Measurements from ENCODE around the gene PLXND1. TPM values are rescaled to one million over a fixed set of nuclear protein-coding genes. Genes with fewer than 3 reads are reported as not detected.
"Not testable (repeated sequence)": the region's sequence is repeated elsewhere in the genome, so short reads cannot be mapped to it uniquely, and the experiment has no call there.

Gene PLXND1
- polyA plus RNA-seq, 4 donors, result 120 to 148 (median 124) TPM

DNA sequence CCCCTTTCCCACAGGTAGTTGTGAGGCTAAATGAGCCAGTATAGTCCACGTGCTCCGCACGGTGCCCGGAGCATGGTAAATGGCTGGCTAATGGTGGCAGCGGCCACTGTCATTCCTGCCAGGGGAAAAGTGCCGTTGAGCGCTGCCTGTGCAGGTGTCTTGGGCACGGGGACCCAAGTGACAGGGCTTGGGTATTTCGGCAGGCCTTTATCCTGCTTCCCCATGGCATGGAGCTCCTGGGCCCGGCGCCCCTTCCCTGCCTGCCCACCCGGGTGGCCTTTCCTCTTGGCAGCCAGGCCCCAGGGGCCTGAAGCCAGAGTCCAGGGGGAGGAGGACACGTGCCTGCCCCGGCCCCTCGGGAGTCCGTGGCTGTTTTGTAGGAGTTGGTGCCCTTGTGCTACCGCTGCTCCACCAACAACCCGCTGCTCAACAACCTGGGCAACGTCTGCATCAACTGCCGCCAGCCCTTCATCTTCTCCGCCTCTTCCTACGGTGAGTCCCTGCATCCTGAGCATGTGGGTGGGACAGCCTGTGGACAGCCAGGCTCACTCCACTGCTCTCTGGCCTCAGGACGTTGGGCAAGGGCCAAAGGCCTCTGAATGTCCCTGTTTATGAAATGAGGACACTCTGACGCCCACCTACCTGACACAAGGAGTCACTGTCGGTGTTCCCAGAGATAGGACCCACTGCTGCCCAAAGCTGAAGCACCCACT is 91.2 kb downstream of the PLXND1 start:
- not testable (repeated sequence) for DNase-seq (ENCODE audit: low read depth in 4 of 4, low spot score in 3 of 4)

DNA sequence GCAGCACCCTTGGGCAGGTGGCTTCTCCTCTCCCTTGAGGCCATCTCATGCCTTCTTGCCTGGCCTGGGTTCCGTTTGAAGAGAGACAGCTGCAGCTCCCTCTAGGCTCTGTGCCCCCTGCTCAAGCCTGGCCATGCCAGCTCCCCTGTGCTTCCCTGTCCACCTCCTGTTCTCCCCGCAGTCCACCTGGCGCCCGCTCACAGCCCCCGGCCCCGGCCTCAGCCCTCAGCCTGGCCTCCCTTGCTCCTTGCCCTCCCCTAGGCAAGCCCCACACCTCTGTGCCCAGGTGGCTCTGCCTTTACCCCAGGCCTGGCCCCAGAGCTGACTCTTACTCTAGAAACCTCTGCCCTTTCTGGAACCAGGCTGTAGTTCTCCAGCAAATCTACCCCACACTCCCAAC is 91.9 kb downstream of the PLXND1 start:
- no peak for DNase-seq (ENCODE audit: low read depth in 4 of 4, low spot score in 3 of 4)

DNA sequence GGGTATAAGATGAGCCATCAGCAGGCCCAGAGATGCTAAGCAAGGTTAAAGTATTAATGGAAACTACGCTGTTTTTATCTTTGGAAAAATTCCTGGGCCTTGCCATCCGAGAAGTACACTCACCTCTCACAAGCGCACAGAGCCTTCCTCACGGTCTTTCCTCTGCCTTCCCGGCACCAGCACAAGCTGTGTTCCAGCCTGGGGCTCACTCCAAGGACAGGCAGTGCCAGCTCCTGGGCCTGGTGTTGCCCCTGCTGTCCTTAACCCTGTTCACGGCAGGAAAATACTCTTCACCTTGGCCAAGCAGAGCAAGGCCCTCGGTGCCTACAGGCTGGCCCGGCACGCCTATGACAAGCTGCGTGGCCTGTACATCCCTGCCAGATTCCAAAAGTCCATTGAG is 92.4 kb downstream of the PLXND1 start:
- DNase-seq (ENCODE audit: low read depth in 4 of 4, low spot score in 3 of 4), result no peak

DNA sequence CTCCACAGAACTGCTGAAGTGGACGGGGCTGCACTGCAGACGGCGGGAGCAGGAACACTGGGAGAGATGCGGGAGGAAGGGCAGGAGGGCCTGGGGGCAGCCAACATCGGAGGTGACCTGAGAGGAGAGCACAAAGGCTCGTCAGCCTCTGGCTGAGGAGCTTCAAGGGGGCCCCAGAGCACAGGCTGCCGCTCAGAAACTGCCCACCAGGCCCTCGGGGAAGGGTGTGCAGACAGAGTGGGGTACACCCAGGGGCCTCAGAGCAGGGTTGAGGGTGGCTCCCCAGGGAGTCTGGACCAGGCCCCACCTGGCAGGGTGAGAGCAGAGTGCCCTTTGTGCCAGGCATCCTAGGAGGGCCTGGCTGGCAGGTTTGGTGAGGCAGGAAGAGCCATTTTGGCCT is 92.8 kb downstream of the PLXND1 start:
- DNase-seq (ENCODE audit: low read depth in 4 of 4, low spot score in 3 of 4), result no peak

DNA sequence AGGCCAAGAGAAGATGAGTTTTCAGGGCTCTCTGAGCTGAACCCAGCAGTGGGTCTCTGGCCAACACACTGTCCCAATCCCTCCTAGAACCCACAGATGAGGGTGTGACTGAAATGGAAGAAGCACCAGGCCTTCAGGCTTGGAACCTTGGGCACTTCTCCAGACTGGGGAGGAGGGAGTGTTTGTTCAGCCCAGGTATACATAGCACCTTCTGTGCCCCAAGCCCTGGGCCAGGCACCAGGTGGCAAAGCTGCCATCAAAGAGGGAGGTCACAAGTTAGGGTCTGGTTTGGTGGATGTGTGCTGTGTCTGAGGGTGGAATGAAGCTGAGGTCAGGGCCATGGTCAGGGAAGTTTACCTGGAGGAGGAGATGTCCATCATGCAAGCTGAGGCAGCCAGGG is 93.9 kb downstream of the PLXND1 start:
- DNase-seq (ENCODE audit: low read depth in 4 of 4, low spot score in 3 of 4), result no peak

DNA sequence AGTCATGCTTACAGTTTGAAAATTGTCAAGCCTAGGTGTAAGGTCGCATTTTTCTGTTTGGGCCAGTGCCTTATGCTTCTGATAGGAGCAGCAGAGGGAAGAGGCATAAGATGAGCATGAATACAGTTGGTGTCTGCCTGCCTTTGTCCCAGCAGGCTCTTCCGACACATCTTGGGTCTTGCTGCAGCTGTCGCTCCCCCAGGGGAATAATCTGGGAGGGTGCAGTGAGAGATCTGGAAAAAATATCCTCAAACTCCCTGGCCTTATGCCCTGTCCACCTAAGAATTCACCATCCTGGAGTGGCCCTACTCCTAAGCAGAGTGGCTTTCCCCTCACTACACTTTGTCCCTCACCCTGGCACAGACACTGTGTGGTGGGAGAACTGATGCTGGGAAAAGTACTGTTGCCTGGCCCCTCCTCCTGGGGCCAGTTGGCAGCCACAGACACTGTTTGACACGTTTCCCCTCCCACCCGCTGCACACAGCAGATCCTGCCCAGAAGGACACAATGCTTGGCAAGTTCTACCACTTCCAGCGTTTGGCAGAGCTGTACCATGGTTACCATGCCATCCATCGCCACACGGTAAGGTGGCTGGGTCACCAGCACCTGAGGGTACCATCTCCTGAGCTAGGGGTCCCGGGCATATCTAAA is 99.2 kb downstream of the PLXND1 start:
- no peak for DNase-seq (ENCODE audit: low read depth in 4 of 4, low spot score in 3 of 4)

DNA sequence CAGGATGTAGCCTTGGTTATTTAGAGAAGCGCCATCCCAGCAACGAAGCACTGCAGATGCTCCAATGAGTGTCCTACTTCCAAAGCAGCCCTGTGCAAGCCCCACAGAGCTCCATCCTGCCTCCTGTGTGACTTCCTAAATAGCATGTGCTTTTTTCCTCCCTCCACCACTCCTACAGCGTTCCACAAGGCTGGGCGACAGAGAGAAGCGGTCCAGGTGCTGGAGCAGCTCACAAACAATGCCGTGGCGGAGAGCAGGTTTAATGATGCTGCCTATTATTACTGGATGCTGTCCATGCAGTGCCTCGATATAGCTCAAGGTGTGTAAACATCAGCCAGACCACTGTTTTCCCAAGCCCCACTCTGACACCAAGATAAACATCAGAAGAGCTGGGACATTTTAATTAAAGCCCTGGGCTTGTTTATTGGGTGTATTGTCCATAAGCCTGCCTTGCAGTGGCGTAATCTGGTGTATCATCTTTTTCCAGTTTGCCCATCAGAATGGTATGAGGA is 100.2 kb downstream of the PLXND1 start:
- no peak for DNase-seq (ENCODE audit: low read depth in 4 of 4, low spot score in 3 of 4)

DNA sequence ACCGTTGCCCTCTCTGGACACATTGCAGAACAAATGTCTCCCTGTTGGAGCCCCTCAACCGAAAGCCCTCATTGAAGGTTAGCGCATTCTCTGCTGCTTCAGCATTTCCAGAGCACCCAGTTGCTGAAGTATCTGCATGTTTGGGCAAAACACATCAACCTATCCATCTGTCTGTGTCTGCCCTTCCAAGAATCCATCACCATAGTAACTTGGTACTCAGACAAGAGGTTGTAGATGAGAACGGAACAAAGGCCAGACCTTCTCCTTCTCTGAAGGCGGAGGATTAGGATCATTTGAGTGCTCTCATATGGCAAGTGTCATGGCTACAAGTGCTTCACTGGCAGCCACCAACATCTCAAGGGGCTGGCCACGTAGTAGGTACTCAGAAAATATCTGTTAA is 101.1 kb downstream of the PLXND1 start:
- DNase-seq (ENCODE audit: low read depth in 4 of 4, low spot score in 3 of 4), result no peak

Other genes starting within 250 kb of the PLXND1 start
- 1 to 10 TPM in 3 of 4 donors, under 1 TPM in 1; 0.55 to 5.6 (median 3.7) TPM for gene EFCAB12, start 178.0 kb downstream of the PLXND1 start, polyA plus RNA-seq (ENCODE audit: insufficient read length in 4 of 4)
- gene MBD4, start 166.7 kb downstream of the PLXND1 start, polyA plus RNA-seq (ENCODE audit: insufficient read length in 4 of 4), result 10 to 100 TPM; 40.7 to 54.8 (median 47.2) TPM
- gene IFT122, start 166.5 kb downstream of the PLXND1 start, polyA plus RNA-seq (ENCODE audit: insufficient read length in 4 of 4), result 10 to 100 TPM; 27.9 to 62.2 (median 55.3) TPM
- gene RHO, start 78.0 kb downstream of the PLXND1 start, polyA plus RNA-seq (ENCODE audit: insufficient read length in 4 of 4), result under 1 TPM in 2 of 4 donors, not detected in 2; 0.09 to 0.14 TPM
- not detected for gene H1-8, start 63.5 kb downstream of the PLXND1 start, polyA plus RNA-seq (ENCODE audit: insufficient read length in 4 of 4)

Data from left renal pelvis (tissue), 4 donors.